ENCODE data around the gene SPRR2F.

Gene SPRR2F

GRCh38 chr1:153072806-153073726, 40.2 kb downstream of the SPRR2F start:
- no peak for DNase-seq (ENCODE audit: low spot score)

- DNase-seq (ENCODE audit: low spot score) = no peak
Observed at GRCh38 chr1:153071511-153071910, 41.8 kb downstream of the SPRR2F start, which contains the start of gene SPRR2B. SPRR2B (minus strand) TSS chr1:153071611; CDS start chr1:153070839, 772 bp downstream.

DNA sequence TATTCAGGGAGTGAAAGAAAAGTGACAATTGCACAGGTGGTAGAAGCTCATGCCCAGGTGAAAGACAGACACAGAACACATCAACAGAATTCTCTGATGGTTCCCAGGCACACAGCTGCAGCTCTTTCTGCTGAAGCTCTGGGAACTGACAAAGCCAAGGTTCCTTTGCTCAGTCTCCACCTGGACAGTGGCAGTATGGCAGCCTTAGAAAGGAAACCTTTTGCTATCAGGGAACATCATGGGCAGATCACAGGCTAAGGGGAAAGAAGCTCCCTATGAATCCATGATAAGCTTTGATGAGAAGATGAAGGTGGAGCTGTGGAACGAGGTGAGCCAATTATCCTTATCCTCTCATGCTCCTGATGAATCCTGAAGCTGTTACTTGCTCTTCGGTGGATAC, 43.1 kb downstream of the SPRR2F start:
- DNase-seq (ENCODE audit: low spot score) = no peak
